GM18909 (cell line): ENCODE measurements around the gene ZBP1.
A peak's percentile ranks its signal among the peaks of the same experiment; 100 is the strongest.

Experiments
- ATAC-seq: cut with Tn5 transposase; IDR thresholded peaks from one replicate; pipeline ENCODE4 v1.9.1; 2021; ENCODE audit warnings: mild to moderate bottlenecking; ENCODE audit not compliant: unreplicated experiment, poor library complexity

Gene ZBP1

GRCh38 chr20:57658833-57659516, 38.7 kb upstream of the ZBP1 start:
- ATAC-seq = no peak

- no peak for ATAC-seq
Measured at GRCh38 chr20:57658447-57658832, 38.2 kb upstream of the ZBP1 start.

GRCh38 chr20:57657535-57658446, 37.6 kb upstream of the ZBP1 start:
- no peak for ATAC-seq

- ATAC-seq = no peak
Measured at GRCh38 chr20:57656821-57657534, 36.8 kb upstream of the ZBP1 start.

GRCh38 chr20:57656252-57656820, 36.1 kb upstream of the ZBP1 start:
- ATAC-seq = no peak

- no peak for ATAC-seq
Measured at GRCh38 chr20:57655809-57656155, 35.6 kb upstream of the ZBP1 start.

GRCh38 chr20:57654998-57655808, 35.0 kb upstream of the ZBP1 start:
- no peak for ATAC-seq

- ATAC-seq = peak; percentile 73
Measured at GRCh38 chr20:57654363-57654997, 34.3 kb upstream of the ZBP1 start.

GRCh38 chr20:57653910-57654309, 33.7 kb upstream of the ZBP1 start:
- no peak for ATAC-seq

- no peak for ATAC-seq
Measured at GRCh38 chr20:57653546-57653900, 33.3 kb upstream of the ZBP1 start.

- no peak for ATAC-seq
Measured at GRCh38 chr20:57652606-57653545, 32.6 kb upstream of the ZBP1 start.

GRCh38 chr20:57651881-57652605, 31.8 kb upstream of the ZBP1 start:
- no peak for ATAC-seq

- ATAC-seq = no peak
Measured at GRCh38 chr20:57650756-57651483, 30.7 kb upstream of the ZBP1 start.

- ATAC-seq = no peak
Measured at GRCh38 chr20:57650266-57650665, 30.0 kb upstream of the ZBP1 start.

- no peak for ATAC-seq
Measured at GRCh38 chr20:57649617-57650015, 29.4 kb upstream of the ZBP1 start.

GRCh38 chr20:57648878-57649616, 28.8 kb upstream of the ZBP1 start:
- no peak for ATAC-seq
